Endothelial cell of umbilical vein (primary cell): ENCODE measurements around the gene NR1H3. TPM values are rescaled to one million over a fixed set of nuclear protein-coding genes. Genes with fewer than 3 reads are reported as not detected.

Source experiments
- BruUV-seq: library from RNA; stranded (reverse); fragments of 400-500 nt; replicated peaks from 2 replicates; lab custom pipeline; 2021; lab: Mats Ljungman, UMichigan
- CTCF ChIA-PET: fragments of 300-600, 350-600 bp; sonication (Branson Sonifier 250); formaldehyde crosslinking; loops from one replicate; lab custom pipeline; 2021; ENCODE audit warnings: antibody characterized with exemption, inconsistent platforms; lab: Charles Lee
- POLR2A ChIA-PET: fragments of 300-600, 350-600 bp; sonication (Branson Sonifier 250); formaldehyde crosslinking; loops from one replicate; lab custom pipeline; 2021; ENCODE audit warnings: antibody characterized with exemption, inconsistent platforms; lab: Charles Lee
- DNase-seq: peaks from one replicate; pipeline ENCODE4 v3.0.0-alpha.2; 2011; ENCODE audit warnings: low read depth, low spot score
- FAIRE-seq: peaks from 2 replicates; lab custom pipeline; 2011; peaks lifted over from hg19 to GRCh38; lab: Jason Lieb, UNC
- H2AFZ ChIP-seq: 2 replicates; pipeline ENCODE4 v1.6.0; 2012; ENCODE audit warnings: low read depth, low read length, control low read depth, inconsistent platforms
- H3K27ac ChIP-seq: 2 replicates; pipeline ENCODE4 v1.5.1; 2011; ENCODE audit warnings: low read depth, mild to moderate bottlenecking, control low read depth, low read length, moderate library complexity; ENCODE audit not compliant: insufficient read depth
- H3K27me3 ChIP-seq, 2 experiments: 2 replicates each; pipeline versions ENCODE4 v1.6.0 to v1.6.1; 2011; ENCODE audit warnings: low read length in 2 of 2, mixed read lengths in 1 of 2; ENCODE audit not compliant: control insufficient read depth in 2 of 2, insufficient read depth in 2 of 2
- H3K36me3 ChIP-seq, 2 experiments: 2 replicates in 1 of 2; 3 replicates in 1 of 2; pipeline ENCODE4 v1.5.1; 2011; ENCODE audit warnings: low read length in 2 of 2, mild to moderate bottlenecking in 1 of 2, moderate library complexity in 1 of 2; ENCODE audit not compliant: control insufficient read depth in 2 of 2, insufficient read depth in 2 of 2; ENCODE audit errors: extremely low read depth in 1 of 2
- H3K4me1 ChIP-seq: 3 replicates; pipeline ENCODE4 v1.5.1; 2011; ENCODE audit warnings: mild to moderate bottlenecking, low read length; ENCODE audit not compliant: control insufficient read depth, insufficient read depth; ENCODE audit errors: extremely low read depth
- H3K4me2 ChIP-seq: 2 replicates; pipeline ENCODE4 v1.6.1; 2011; ENCODE audit warnings: low read length, control low read depth, mixed read lengths; ENCODE audit not compliant: insufficient read depth
- H3K4me3 ChIP-seq, 3 experiments: fragments of 200-600 bp in 1 of 3; sonication (generic), shearing (Covaris generic) in 1 of 3; replicated peaks in 1 of 3; 2 replicates each; pipeline ENCODE4 v1.5.1; 2011 to 2016; ENCODE audit warnings: control low read depth in 3 of 3, low read length in 3 of 3, mild to moderate bottlenecking in 2 of 3, inconsistent platforms in 1 of 3, low read depth in 1 of 3, moderate library complexity in 1 of 3; ENCODE audit not compliant: insufficient read depth in 1 of 3
- H3K79me2 ChIP-seq: 2 replicates; pipeline ENCODE4 v1.6.0; 2012; ENCODE audit warnings: low read length, inconsistent platforms; ENCODE audit not compliant: control insufficient read depth, insufficient read depth
- H3K9ac ChIP-seq: replicated peaks from 2 replicates; pipeline ENCODE3; 2011; ENCODE audit warnings: low read length, control low read depth; ENCODE audit not compliant: insufficient read depth; ENCODE audit errors: extremely low read depth
- H3K9me1 ChIP-seq: replicated peaks from 3 replicates; pipeline ENCODE4 v1.6.0; 2011; ENCODE audit warnings: mild to moderate bottlenecking, low read length; ENCODE audit not compliant: control insufficient read depth, insufficient read depth; ENCODE audit errors: extremely low read depth
- H3K9me3 ChIP-seq: replicated peaks from 2 replicates; pipeline ENCODE4 v1.5.1; 2012; ENCODE audit warnings: low read length, inconsistent platforms; ENCODE audit not compliant: control insufficient read depth, insufficient read depth
- H4K20me1 ChIP-seq: replicated peaks from 2 replicates; pipeline ENCODE3; 2011; ENCODE audit warnings: mild to moderate bottlenecking, low read length; ENCODE audit not compliant: control insufficient read depth, insufficient read depth; ENCODE audit errors: extremely low read depth
- EZH2 ChIP-seq: IDR thresholded peaks from 2 replicates; pipeline ENCODE4 v1.6.1; 2012; ENCODE audit warnings: borderline replicate concordance, low read depth, mild to moderate bottlenecking, moderate library complexity, low read length, inconsistent platforms; ENCODE audit not compliant: severe bottlenecking
- FOS ChIP-seq: IDR thresholded peaks from 2 replicates; pipeline ENCODE4 v1.6.1; 2011; ENCODE audit warnings: mild to moderate bottlenecking, low read length, moderate library complexity, borderline replicate concordance; ENCODE audit not compliant: insufficient read depth
- GATA2 ChIP-seq: IDR thresholded peaks from 2 replicates; pipeline ENCODE4 v1.7.0; 2011; ENCODE audit warnings: low read depth, mild to moderate bottlenecking, moderate library complexity, mixed read lengths, low read length; ENCODE audit not compliant: insufficient read length, insufficient read depth
- JUN ChIP-seq: IDR thresholded peaks from 2 replicates; pipeline ENCODE4 v1.6.1; 2011; ENCODE audit warnings: borderline replicate concordance, low read depth; ENCODE audit not compliant: insufficient read length, insufficient read depth
- MYC ChIP-seq: IDR thresholded peaks from one replicate; pipeline ENCODE4 v1.6.1; 2011; ENCODE audit warnings: mild to moderate bottlenecking, low read depth, low read length
- POLR2A ChIP-seq: IDR thresholded peaks from 2 replicates; pipeline ENCODE4 v1.6.1; 2012; ENCODE audit warnings: low read depth, mild to moderate bottlenecking, control low read depth, low read length
- POLR2AphosphoS5 ChIP-seq: IDR thresholded peaks from 2 replicates; pipeline ENCODE4 v1.6.1; 2012; ENCODE audit warnings: low read depth, mild to moderate bottlenecking, control low read depth, low read length, moderate library complexity; ENCODE audit not compliant: insufficient read depth
- dilution Hi-C: fragments of 300-500 bp; cut with MboI; formaldehyde crosslinking; loops from one replicate; pipeline ENCODE4 v1.15.0; 2019; ENCODE audit warnings: low sequenced_read_pairs; ENCODE audit not compliant: extremely low pct_ligation_motif_present
- intact Hi-C: fragments of 100-400 bp; cut with micrococcal nuclease; formaldehyde crosslinking; loops from one replicate; pipeline ENCODE4 v1.10.0; 2022
- polyA plus RNA-seq, 4 experiments: library from polyadenylated mRNA; depleted of rRNA in 3 of 4; stranded (reverse) in 3 of 4; unstranded in 1 of 4; fragments of >200 nt; gene quantifications; 2 replicates each; pipeline versions ENCODE4 v1.2.1 to v1.2.3, GENCODE V29; 2011 to 2012; ENCODE audit warnings: missing spikeins in 1 of 4
- total RNA-seq: library from RNA; stranded (reverse); gene quantifications from 2 replicates; pipeline ENCODE4 v1.2.3, GENCODE V29; 2021
- TF ChIP-seq, protein P1 (sequence below), 2 donors: IDR thresholded peaks; 1 replicate in 1 of 2; 2 replicates in 1 of 2; pipeline ENCODE4 v1.5.1; 2011; ENCODE audit warnings: low read length in 2 of 2, mild to moderate bottlenecking in 2 of 2, moderate library complexity in 2 of 2, control low read depth in 1 of 2, inconsistent platforms in 1 of 2, low read depth in 1 of 2; ENCODE audit not compliant: insufficient read depth in 1 of 2; ENCODE audit errors: extremely low read depth in 1 of 2
- TF ChIP-seq, protein P2 (sequence below): IDR thresholded peaks from 2 replicates; pipeline ENCODE4 v1.6.1; 2011; ENCODE audit not compliant: insufficient read depth, insufficient read length

NR1H3 gene
- total and polyA plus RNA-seq, 2 donors (not counting 3 experiments of a cell fraction or from before 2014, with no cell fraction given), result 9.8 to 16.3 TPM

DNA sequence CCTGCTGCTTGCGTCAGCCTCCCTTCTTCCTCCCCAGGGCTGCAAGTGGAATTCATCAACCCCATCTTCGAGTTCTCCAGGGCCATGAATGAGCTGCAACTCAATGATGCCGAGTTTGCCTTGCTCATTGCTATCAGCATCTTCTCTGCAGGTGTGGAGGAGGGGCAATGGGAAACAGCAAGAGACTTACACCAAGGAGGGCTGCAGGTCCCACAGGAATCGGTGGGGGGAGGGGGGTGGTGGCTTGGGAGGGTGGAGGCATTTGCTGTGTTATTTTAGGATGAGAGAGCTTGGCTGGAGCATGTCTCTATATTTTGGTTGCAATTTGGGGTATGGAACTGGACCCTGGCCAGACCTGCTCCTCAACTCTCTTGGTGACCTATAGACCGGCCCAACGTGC, 10.1 kb downstream of the NR1H3 start:
- FAIRE-seq, result no peak
- intact Hi-C loops, result loop anchor here (5.0 kb wide), 1 partner anchor 139 kb away; the partner anchor contains the start of gene SLC39A13
- Histone ChIP-seq H3K9ac (no peak overlapping the region), H3K9me3 (no peaks in the 10 kb centered on the region), H3K79me2 (peaks cover 24% of the 10 kb centered on the region), H3K4me2 (no peak overlapping the region), H3K4me1 (peaks cover 37% of the 10 kb centered on the region), H3K4me3 (no peak overlapping the region), H3K9me1 (no peaks in the 10 kb centered on the region), H4K20me1 (no peaks in the 10 kb centered on the region), H3K27me3 (no peaks in the 10 kb centered on the region), H3K36me3 (no peaks in the 10 kb centered on the region), H3K27ac (no peak overlapping the region), H2AFZ (no peak overlapping the region)
- ChIA-PET CTCF (interaction anchor here (1.1 to 1.8 kb wide), 5 partner anchors 8 to 88 kb away, joined by 3 to 7 read pairs (median 5); partner anchors contain the start of genes ACP2 and NR1H3), POLR2A (interaction anchor here (0.6 kb wide), 2 partner anchors 17 to 53 kb away, joined by 3 read pairs; partner anchors contain the start of gene DDB2)
- DNase-seq, result no peak
- BruUV-seq, result no TSS peak
- TF ChIP-seq FOS (no peak), POLR2AphosphoS5 (no peak), POLR2A (no peak), JUN (no peak), MYC (no peak), EZH2 (no peak), GATA2 (no peak)
- TF ChIP-seq, protein P1, sequence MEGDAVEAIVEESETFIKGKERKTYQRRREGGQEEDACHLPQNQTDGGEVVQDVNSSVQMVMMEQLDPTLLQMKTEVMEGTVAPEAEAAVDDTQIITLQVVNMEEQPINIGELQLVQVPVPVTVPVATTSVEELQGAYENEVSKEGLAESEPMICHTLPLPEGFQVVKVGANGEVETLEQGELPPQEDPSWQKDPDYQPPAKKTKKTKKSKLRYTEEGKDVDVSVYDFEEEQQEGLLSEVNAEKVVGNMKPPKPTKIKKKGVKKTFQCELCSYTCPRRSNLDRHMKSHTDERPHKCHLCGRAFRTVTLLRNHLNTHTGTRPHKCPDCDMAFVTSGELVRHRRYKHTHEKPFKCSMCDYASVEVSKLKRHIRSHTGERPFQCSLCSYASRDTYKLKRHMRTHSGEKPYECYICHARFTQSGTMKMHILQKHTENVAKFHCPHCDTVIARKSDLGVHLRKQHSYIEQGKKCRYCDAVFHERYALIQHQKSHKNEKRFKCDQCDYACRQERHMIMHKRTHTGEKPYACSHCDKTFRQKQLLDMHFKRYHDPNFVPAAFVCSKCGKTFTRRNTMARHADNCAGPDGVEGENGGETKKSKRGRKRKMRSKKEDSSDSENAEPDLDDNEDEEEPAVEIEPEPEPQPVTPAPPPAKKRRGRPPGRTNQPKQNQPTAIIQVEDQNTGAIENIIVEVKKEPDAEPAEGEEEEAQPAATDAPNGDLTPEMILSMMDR (IDR thresholded peaks at IDR 0.05; ENCODE audit: extremely low read depth in 1 of 2, insufficient read depth in 1 of 2, low read depth in 1 of 2, low read length in 2 of 2), result no peak
- TF ChIP-seq, protein P2, sequence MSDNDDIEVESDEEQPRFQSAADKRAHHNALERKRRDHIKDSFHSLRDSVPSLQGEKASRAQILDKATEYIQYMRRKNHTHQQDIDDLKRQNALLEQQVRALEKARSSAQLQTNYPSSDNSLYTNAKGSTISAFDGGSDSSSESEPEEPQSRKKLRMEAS, result no peak
- dilution Hi-C loops, result no loop called here
